OCI-M2 (cell line): ENCODE measurements around the gene ADARB2.

Source experiments
- DNase-seq: peaks from one replicate; lab custom pipeline; 2025; ENCODE audit not compliant: unreplicated experiment; lab: John Stamatoyannopoulos, UW

Gene ADARB2

GRCh38 chr10:1509011-1509530 lies 228.3 kb downstream of the ADARB2 start:
- no peak for DNase-seq

GRCh38 chr10:1508096-1508495 lies 229.2 kb downstream of the ADARB2 start:
- no peak for DNase-seq

- no peak for DNase-seq
These were observed 229.9 kb downstream of the ADARB2 start for GRCh38 chr10:1507436-1507835.

- DNase-seq: no peak
These were observed 232.4 kb downstream of the ADARB2 start for GRCh38 chr10:1504940-1505339.

GRCh38 chr10:1504286-1504685 lies 233.0 kb downstream of the ADARB2 start:
- DNase-seq: no peak

GRCh38 chr10:1502451-1502850 lies 234.9 kb downstream of the ADARB2 start:
- DNase-seq: no peak

- DNase-seq: no peak
These were observed 237.9 kb downstream of the ADARB2 start for GRCh38 chr10:1499359-1499957.

- no peak for DNase-seq
These were observed 238.5 kb downstream of the ADARB2 start for GRCh38 chr10:1498746-1499358.

- no peak for DNase-seq
These were observed 241.3 kb downstream of the ADARB2 start for GRCh38 chr10:1495915-1496517.

- DNase-seq: no peak
These were observed 244.7 kb downstream of the ADARB2 start for GRCh38 chr10:1492641-1493040.

- DNase-seq: no peak
These were observed 245.4 kb downstream of the ADARB2 start for GRCh38 chr10:1491901-1492300.

GRCh38 chr10:1489801-1490200 lies 247.5 kb downstream of the ADARB2 start:
- no peak for DNase-seq

GRCh38 chr10:1488970-1489548 lies 248.3 kb downstream of the ADARB2 start:
- no peak for DNase-seq

- DNase-seq: no peak
These were observed 250.3 kb downstream of the ADARB2 start for GRCh38 chr10:1486841-1487687.

GRCh38 chr10:1485357-1485756 lies 252.0 kb downstream of the ADARB2 start:
- DNase-seq: no peak

- no peak for DNase-seq
These were observed 253.5 kb downstream of the ADARB2 start for GRCh38 chr10:1483826-1484225.

- no peak for DNase-seq
These were observed 254.1 kb downstream of the ADARB2 start for GRCh38 chr10:1483246-1483645.

- no peak for DNase-seq
These were observed 259.7 kb downstream of the ADARB2 start for GRCh38 chr10:1477578-1477977.

- no peak for DNase-seq
These were observed 260.9 kb downstream of the ADARB2 start for GRCh38 chr10:1476455-1476803.

- no peak for DNase-seq
These were observed 261.4 kb downstream of the ADARB2 start for GRCh38 chr10:1475771-1476454.
